GM12875 (cell line): Measurements from ENCODE around the gene CUL2.

ENCODE experiments used
- H3K4me3 ChIP-seq: one replicate; pipeline ENCODE4 v1.5.1; 2011; ENCODE audit warnings: low read depth, low read length, control low read depth
- CTCF ChIP-seq: IDR thresholded peaks from 2 replicates; pipeline ENCODE4 v1.5.1; 2011; ENCODE audit warnings: low read depth, mild to moderate bottlenecking, control low read depth, inconsistent platforms, low read length, moderate library complexity, borderline replicate concordance; ENCODE audit not compliant: insufficient read depth

CUL2 gene

GRCh38 chr10:35041502-35041879 lies 48.6 kb downstream of the CUL2 start:
- H3K4me3 ChIP-seq: no peak overlapping the region
- TF ChIP-seq CTCF: no peak

- no peak for TF ChIP-seq CTCF
Measured at GRCh38 chr10:35040760-35041501, 49.2 kb downstream of the CUL2 start.

GRCh38 chr10:35037104-35037503 lies 53.0 kb downstream of the CUL2 start:
- TF ChIP-seq CTCF: no peak
- H3K4me3 ChIP-seq: no peak overlapping the region

More at GRCh38 chr10:35040760-35041501, 49.2 kb downstream of the CUL2 start:
- H3K4me3 ChIP-seq: no peak overlapping the region

- TF ChIP-seq CTCF: no peak
- H3K4me3 ChIP-seq: no peak overlapping the region
Measured at GRCh38 chr10:35035606-35036005, 54.5 kb downstream of the CUL2 start.

GRCh38 chr10:35027567-35027966 lies 62.6 kb downstream of the CUL2 start:
- no peak for TF ChIP-seq CTCF
- H3K4me3 ChIP-seq: no peak overlapping the region

- no peak for TF ChIP-seq CTCF
- H3K4me3 ChIP-seq: no peak overlapping the region
Measured at GRCh38 chr10:35025916-35026315, 64.2 kb downstream of the CUL2 start.

GRCh38 chr10:35020481-35020880 lies 69.7 kb downstream of the CUL2 start:
- TF ChIP-seq CTCF: no peak

More at GRCh38 chr10:35020481-35020880, 69.7 kb downstream of the CUL2 start:
- no peak overlapping the region for H3K4me3 ChIP-seq
